DMS53 treated with DMSO at 0.1 percent for 48 hours (cell line): ENCODE results near the gene UFSP1.
"Not testable (repeated sequence)": the region's sequence is repeated elsewhere in the genome, so short reads cannot be mapped to it uniquely, and the experiment has no call there.

Experiments used
- DNase-seq: peaks from one replicate; lab custom pipeline; 2025; ENCODE audit not compliant: unreplicated experiment; lab: John Stamatoyannopoulos, UW

UFSP1 gene

GRCh38 chr7:100888988-100889750, at the start of gene UFSP1:
UFSP1 (minus strand) TSS chr7:100889715; CDS start chr7:100889271, 444 bp downstream.
- DNase-seq = peak; percentile 65

GRCh38 chr7:100936167-100936566, 46.7 kb upstream of the UFSP1 start:
- DNase-seq = not testable (repeated sequence)

- DNase-seq = not testable (repeated sequence)
These were observed 45.9 kb upstream of the UFSP1 start for GRCh38 chr7:100935381-100935780.

- DNase-seq = no peak
These were observed 44.2 kb upstream of the UFSP1 start for GRCh38 chr7:100933734-100934133.

GRCh38 chr7:100929808-100930174, 40.3 kb upstream of the UFSP1 start:
- DNase-seq = no peak

GRCh38 chr7:100923616-100924015, 34.1 kb upstream of the UFSP1 start:
- not testable (repeated sequence) for DNase-seq

GRCh38 chr7:100921039-100921438, 31.5 kb upstream of the UFSP1 start:
- no peak for DNase-seq

GRCh38 chr7:100919779-100920437, 30.4 kb upstream of the UFSP1 start:
- DNase-seq = not testable (repeated sequence)

- not testable (repeated sequence) for DNase-seq
These were observed 29.8 kb upstream of the UFSP1 start for GRCh38 chr7:100919335-100919734.

- DNase-seq = no peak
These were observed 25.4 kb upstream of the UFSP1 start for GRCh38 chr7:100914879-100915447.

GRCh38 chr7:100914208-100914878, 24.8 kb upstream of the UFSP1 start:
- no peak for DNase-seq

GRCh38 chr7:100911484-100911883, 22.0 kb upstream of the UFSP1 start:
- no peak for DNase-seq

- not testable (repeated sequence) for DNase-seq
These were observed 20.9 kb upstream of the UFSP1 start for GRCh38 chr7:100910443-100910842.

- DNase-seq = no peak
These were observed 19.0 kb upstream of the UFSP1 start for GRCh38 chr7:100908512-100908911.

- no peak for DNase-seq
These were observed 13.1 kb upstream of the UFSP1 start for GRCh38 chr7:100902638-100903037.

GRCh38 chr7:100901921-100902332, 12.4 kb upstream of the UFSP1 start:
- no peak for DNase-seq

- DNase-seq = no peak
These were observed 11.5 kb upstream of the UFSP1 start for GRCh38 chr7:100900978-100901377.

- DNase-seq = no peak
These were observed 9.9 kb upstream of the UFSP1 start for GRCh38 chr7:100899432-100899831.

- no peak for DNase-seq
These were observed 8.4 kb upstream of the UFSP1 start for GRCh38 chr7:100897772-100898454.

GRCh38 chr7:100896732-100897608, 7.5 kb upstream of the UFSP1 start:
- no peak for DNase-seq
